ENCODE data around the gene ANP32E.

- no peak for TF ChIP-seq CTCF (IDR thresholded peaks at IDR 0.05; ENCODE audit: insufficient read depth, low read length)
- TF ChIP-seq GABPA (IDR thresholded peaks at IDR 0.05; ENCODE audit: low read depth): no peak
Measured at GRCh38 chr1:150173141-150173585, 62.7 kb downstream of the ANP32E start.
